NB4 (cell line): ENCODE data around the gene CREB3L2.

Experiments used
- DNase-seq: peaks from one replicate; pipeline ENCODE4 v3.0.0; 2010; ENCODE audit warnings: low read depth
- H3K4me3 ChIP-seq: one replicate; pipeline ENCODE4 v1.5.1; 2011; ENCODE audit warnings: mild to moderate bottlenecking, low read depth, low read length, moderate library complexity
- MYC ChIP-seq: IDR thresholded peaks from 2 replicates; pipeline ENCODE4 v1.6.1; 2011; ENCODE audit warnings: low read depth, low read length
- POLR2A ChIP-seq: IDR thresholded peaks from 2 replicates; pipeline ENCODE4 v1.6.1; 2011; ENCODE audit warnings: mild to moderate bottlenecking; ENCODE audit not compliant: insufficient read length; ENCODE audit errors: extremely low read depth
- TF ChIP-seq, protein P1 (sequence below): IDR thresholded peaks from one replicate; pipeline ENCODE4 v1.5.1; 2012; ENCODE audit warnings: low read depth, low read length
- TF ChIP-seq, protein P2 (sequence below): IDR thresholded peaks from 2 replicates; pipeline ENCODE4 v1.6.1; 2011; ENCODE audit warnings: low read depth, low read length

The CREB3L2 gene

DNA sequence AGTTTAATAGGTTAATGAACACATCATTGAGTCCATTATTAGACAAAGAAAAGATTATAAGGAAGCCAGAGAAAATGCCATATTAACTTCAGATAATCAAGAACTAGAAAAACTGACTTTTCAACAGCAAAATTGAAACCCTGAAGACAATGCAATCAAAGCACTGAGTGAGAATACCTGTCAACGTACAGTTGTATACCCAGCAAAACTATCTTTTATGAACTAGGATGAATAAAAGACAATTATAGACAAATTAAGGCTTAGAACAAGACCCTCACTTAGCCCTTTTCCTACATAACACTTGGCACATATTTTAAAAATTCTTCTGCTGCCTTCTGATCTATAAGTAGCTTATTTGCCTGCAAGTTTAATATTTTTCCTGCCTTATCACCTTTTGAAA, 136.1 kb downstream of the CREB3L2 start:
- no peak for TF ChIP-seq MYC
- TF ChIP-seq POLR2A: no peak
- TF ChIP-seq, protein P1, sequence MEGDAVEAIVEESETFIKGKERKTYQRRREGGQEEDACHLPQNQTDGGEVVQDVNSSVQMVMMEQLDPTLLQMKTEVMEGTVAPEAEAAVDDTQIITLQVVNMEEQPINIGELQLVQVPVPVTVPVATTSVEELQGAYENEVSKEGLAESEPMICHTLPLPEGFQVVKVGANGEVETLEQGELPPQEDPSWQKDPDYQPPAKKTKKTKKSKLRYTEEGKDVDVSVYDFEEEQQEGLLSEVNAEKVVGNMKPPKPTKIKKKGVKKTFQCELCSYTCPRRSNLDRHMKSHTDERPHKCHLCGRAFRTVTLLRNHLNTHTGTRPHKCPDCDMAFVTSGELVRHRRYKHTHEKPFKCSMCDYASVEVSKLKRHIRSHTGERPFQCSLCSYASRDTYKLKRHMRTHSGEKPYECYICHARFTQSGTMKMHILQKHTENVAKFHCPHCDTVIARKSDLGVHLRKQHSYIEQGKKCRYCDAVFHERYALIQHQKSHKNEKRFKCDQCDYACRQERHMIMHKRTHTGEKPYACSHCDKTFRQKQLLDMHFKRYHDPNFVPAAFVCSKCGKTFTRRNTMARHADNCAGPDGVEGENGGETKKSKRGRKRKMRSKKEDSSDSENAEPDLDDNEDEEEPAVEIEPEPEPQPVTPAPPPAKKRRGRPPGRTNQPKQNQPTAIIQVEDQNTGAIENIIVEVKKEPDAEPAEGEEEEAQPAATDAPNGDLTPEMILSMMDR: no peak
- TF ChIP-seq, protein P2, sequence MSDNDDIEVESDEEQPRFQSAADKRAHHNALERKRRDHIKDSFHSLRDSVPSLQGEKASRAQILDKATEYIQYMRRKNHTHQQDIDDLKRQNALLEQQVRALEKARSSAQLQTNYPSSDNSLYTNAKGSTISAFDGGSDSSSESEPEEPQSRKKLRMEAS: no peak
- no peak for DNase-seq
- H3K4me3 ChIP-seq: no peak overlapping the region

DNA sequence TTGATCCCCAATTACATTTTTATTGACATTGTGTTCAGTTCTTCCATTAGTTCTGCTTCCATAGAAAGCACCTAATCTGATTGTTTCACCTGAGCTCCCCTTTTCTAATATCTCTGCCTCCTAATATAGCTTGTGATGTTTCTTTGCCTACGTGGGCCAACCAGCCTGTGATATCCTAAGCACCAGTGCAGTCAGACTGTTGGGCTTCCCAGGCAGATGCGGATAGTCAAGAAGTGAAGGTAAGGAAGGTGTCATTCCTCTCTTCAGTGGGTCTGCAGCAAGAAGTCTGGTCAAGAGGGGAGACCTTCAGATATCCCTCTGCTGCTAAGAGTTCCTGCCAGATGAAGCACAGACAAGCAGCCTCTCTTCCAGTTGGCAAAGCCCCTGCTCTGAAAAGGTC, 138.9 kb downstream of the CREB3L2 start:
- no peak overlapping the region for H3K4me3 ChIP-seq
- no peak for TF ChIP-seq MYC
- no peak for DNase-seq

DNA sequence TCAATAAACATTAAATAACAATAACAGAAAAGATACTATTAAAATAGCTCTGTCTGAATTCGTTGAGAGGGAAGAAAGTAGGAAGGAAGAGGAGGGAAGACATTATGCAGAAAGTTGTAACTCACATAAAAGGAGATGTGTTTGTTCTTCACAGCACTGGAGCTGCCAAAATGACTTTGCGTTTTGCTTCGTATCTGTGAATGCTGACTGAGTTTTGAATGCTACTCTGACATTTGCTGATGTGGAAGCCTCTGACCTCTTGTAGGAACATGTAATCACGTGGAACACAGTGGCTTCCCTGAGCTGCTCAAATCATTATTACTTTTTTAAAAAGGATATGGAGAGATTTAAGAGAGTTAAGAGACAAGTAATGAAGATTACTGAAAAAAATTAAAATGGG, 139.5 kb downstream of the CREB3L2 start:
- TF ChIP-seq POLR2A (no peak), MYC (no peak)
- TF ChIP-seq, protein P2: no peak
- TF ChIP-seq, protein P1: no peak
- DNase-seq: no peak

DNA sequence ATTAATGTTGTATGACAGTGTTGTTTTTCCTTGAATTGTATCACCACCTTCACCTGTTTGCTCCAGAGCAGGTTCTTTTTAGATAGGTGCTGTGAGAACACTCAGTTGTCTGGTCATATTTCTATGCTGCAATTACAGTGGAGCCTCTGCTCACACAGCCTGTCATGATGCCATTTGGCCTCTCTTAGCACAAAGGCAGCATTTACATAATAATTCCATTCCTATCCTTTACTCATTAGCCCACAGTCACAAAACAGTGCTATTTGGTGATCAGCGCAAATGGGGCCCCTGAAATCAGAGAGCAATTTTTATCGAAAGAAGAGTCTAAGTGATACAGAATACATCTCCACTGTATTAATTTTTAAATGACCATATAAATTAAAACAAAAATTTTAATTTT, 141.3 kb downstream of the CREB3L2 start:
- DNase-seq: no peak
- TF ChIP-seq, protein P1: no peak
- TF ChIP-seq MYC (no peak), POLR2A (no peak)
- TF ChIP-seq, protein P2: no peak
- H3K4me3 ChIP-seq: no peak overlapping the region

More for the DNA sequence above, 139.5 kb downstream of the CREB3L2 start:
- no peak overlapping the region for H3K4me3 ChIP-seq

DNA sequence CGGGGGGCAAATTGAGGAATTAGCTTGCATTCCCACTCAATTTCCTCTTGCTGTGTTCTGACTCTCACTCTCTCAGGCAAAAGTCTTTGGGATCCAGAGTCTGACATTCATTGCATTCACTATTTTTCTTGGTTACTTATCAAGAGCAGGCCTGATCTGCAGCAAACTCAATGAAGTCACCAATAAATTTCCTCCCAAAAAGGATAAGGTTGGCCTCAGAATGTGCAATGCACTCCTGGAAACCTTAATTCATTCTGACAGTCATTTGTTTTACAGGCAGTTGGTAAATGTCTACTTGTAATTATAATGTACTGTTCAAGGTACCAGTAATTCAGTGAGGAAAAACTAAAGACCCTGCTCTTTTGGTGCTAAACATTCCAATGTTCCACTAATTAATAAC, 148.8 kb downstream of the CREB3L2 start:
- H3K4me3 ChIP-seq: no peak overlapping the region
- TF ChIP-seq, protein P1: no peak
- no peak for DNase-seq

DNA sequence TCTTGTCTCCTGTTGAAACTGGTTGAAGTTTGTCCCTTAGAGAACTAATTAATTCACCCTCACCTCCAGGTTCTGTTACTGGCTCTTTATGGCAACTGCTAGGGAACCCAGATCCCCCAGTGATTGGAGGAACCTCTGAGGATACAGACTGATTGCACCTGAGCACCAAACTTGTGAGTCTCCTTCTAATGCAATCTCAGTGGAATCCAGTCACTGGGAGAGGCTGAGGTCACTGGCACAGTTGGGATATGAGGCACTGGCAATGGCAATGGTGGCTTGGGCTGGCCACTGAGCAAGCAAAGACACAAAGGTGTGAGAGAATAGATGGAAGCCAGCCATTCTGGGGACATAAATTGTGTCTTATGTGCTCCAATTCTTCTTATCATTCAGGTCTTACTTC, 149.8 kb downstream of the CREB3L2 start:
- DNase-seq: no peak
- TF ChIP-seq MYC: no peak
- TF ChIP-seq, protein P2: no peak
- TF ChIP-seq, protein P1: no peak
- TF ChIP-seq POLR2A: no peak

More for the DNA sequence above, 149.8 kb downstream of the CREB3L2 start:
- no peak overlapping the region for H3K4me3 ChIP-seq
